ENCODE results near the gene IQGAP1. TPM values are rescaled to one million over a fixed set of nuclear protein-coding genes. Genes with fewer than 3 reads are reported as not detected.

IQGAP1 gene
- total RNA-seq, 1 experiment from 2014 or later = 113 TPM

- TF ChIP-seq CTCF (IDR thresholded peaks at IDR 0.05 in 2 of 3, conservative IDR thresholded peaks at IDR 0.05 in 1 of 3; ENCODE audit: borderline replicate concordance in 1 of 3, insufficient read depth in 1 of 3, low read depth in 2 of 3, low read length in 2 of 3) (no peak), POLR2AphosphoS5 (IDR thresholded peaks at IDR 0.05; ENCODE audit: low read depth, low read length) (no peak), ATF3 (IDR thresholded peaks at IDR 0.05) (no peak), SP1 (IDR thresholded peaks at IDR 0.05; ENCODE audit: low read depth) (no peak)
Measured at GRCh38 chr15:90550919-90551318, 162.9 kb downstream of the IQGAP1 start (continued).

Other genes starting within 250 kb of the IQGAP1 start
- 98.6 TPM for gene SEMA4B, start 186.9 kb upstream of the IQGAP1 start, total RNA-seq (2021; ENCODE audit: unreplicated experiment)
- gene CIB1, start 154.3 kb upstream of the IQGAP1 start, total RNA-seq (2021; ENCODE audit: unreplicated experiment) = 92.7 TPM
- 15.4 TPM for gene GDPGP1, start 154.0 kb upstream of the IQGAP1 start, total RNA-seq (2021; ENCODE audit: unreplicated experiment)
- 1.0 TPM for gene TTLL13, start 138.7 kb upstream of the IQGAP1 start, total RNA-seq (2021; ENCODE audit: unreplicated experiment)
- gene NGRN, start 122.6 kb upstream of the IQGAP1 start, total RNA-seq (2021; ENCODE audit: unreplicated experiment) = 72.7 TPM
- 4.0 TPM for gene ZNF774, start 36.0 kb upstream of the IQGAP1 start, total RNA-seq (2021; ENCODE audit: unreplicated experiment)
- gene CRTC3, start 141.7 kb downstream of the IQGAP1 start, total RNA-seq (2021; ENCODE audit: unreplicated experiment) = 20.7 TPM